ENCODE data around the gene ADAMTSL1.

DNA sequence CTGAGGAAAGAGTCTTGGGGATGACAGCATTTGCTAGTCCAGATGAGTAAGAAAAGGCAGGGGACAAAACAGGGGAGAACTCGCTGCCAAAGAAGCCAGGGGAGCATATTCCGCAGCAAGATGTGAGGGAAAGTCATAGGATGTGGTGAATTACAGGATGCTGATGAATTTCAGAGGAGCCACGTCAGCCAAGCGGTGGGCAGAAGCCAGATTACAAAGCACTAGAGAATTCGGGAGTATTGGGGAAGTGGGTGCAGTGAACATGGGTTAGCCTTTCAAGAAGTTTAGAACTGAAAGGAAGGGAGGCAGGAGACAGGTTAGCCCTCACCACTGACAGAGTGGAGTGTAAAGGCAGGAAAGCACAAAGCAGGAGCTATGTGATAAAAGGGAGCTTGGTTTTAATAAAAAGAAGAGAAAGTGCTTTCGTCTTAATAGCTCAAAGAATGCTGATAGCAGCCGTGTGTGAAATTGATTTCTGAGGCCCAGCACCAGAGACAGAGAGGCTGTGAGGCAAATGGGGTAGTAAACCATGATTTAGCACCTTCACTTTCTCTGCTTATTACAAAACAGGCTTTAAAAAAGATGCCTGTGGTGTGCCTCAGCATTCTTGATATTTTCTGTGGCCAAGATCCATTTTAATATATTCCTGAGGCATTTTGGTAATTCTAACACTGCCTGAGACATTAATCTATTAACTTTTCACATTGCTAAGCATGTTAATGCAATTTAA, 16.9 kb downstream of the ADAMTSL1 start:
- TF ChIP-seq, protein P1, sequence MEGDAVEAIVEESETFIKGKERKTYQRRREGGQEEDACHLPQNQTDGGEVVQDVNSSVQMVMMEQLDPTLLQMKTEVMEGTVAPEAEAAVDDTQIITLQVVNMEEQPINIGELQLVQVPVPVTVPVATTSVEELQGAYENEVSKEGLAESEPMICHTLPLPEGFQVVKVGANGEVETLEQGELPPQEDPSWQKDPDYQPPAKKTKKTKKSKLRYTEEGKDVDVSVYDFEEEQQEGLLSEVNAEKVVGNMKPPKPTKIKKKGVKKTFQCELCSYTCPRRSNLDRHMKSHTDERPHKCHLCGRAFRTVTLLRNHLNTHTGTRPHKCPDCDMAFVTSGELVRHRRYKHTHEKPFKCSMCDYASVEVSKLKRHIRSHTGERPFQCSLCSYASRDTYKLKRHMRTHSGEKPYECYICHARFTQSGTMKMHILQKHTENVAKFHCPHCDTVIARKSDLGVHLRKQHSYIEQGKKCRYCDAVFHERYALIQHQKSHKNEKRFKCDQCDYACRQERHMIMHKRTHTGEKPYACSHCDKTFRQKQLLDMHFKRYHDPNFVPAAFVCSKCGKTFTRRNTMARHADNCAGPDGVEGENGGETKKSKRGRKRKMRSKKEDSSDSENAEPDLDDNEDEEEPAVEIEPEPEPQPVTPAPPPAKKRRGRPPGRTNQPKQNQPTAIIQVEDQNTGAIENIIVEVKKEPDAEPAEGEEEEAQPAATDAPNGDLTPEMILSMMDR (conservative IDR thresholded peaks at IDR 0.05; ENCODE audit: low read length) = no peak
- TF ChIP-seq EZH2phosphoT487 (IDR thresholded peaks at IDR 0.05; ENCODE audit: borderline replicate concordance, low read depth, low read length) = no peak
